ENCODE measurements around the gene CD44.

The CD44 gene

GRCh38 chr11:35241083-35241482 is 102.1 kb downstream of the CD44 start:
- DNase-seq, result no peak

DNA sequence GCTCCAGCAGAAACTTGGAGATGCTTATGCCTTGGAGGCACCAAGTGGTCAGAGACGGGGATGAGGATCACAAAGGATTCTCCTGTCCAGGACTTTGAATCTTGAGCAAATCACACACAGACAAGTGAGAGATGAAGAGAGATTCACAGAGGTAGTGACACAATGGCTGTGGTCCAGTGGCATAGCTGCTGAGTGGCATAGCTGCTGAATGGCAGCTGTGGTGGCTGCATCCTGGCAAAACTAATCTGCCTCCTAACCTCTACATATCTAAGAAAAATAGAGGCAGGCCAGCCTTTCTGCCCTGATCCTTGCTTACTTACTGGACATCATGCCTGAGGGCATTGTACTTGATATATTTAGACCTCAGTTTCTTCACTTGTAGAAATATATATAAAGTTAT is 102.6 kb downstream of the CD44 start:
- no peak for DNase-seq

GRCh38 chr11:35242412-35243242 is 103.7 kb downstream of the CD44 start:
- no peak for DNase-seq

GRCh38 chr11:35243774-35244173 is 104.8 kb downstream of the CD44 start:
- DNase-seq, result no peak

DNA sequence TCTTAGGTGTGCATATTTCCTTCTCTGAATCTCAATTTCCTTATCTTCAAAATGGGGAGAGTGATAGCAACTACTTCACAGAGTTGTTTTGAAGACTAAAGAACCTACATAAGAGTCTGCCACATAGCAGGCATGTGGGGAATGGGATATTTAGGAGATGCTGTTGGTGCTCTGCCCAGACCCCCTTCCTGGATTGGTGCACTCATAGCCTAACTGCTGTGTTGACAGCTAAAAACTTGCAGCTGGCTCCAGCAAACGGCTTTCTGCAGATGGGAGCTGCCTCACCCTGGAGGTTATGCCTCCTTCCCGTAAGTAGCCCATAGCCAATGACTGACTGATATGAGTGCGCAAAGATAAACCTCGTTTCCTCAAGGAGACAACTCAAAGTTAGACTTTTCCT is 106.1 kb downstream of the CD44 start:
- DNase-seq, result no peak

GRCh38 chr11:35245786-35246185 is 106.8 kb downstream of the CD44 start:
- DNase-seq, result no peak

DNA sequence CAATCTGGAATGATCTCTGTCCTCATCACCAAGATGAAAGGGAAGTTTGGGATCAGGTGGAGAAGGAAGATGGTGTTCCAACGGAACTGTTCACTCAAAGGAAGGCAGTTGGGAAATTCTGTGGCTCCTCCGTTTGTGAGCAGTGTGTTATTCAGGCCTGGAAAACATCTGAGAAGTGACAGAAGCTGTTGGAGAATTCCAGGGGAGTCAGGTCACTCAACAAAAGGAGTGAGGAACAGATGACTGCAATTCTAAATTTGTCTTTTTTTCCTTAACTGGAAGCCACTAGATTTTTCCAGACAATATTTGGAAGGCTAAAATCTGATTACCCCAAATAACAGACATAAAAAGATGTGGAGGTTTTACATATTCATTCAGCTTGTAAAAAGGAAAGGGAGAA is 107.8 kb downstream of the CD44 start:
- no peak for DNase-seq

DNA sequence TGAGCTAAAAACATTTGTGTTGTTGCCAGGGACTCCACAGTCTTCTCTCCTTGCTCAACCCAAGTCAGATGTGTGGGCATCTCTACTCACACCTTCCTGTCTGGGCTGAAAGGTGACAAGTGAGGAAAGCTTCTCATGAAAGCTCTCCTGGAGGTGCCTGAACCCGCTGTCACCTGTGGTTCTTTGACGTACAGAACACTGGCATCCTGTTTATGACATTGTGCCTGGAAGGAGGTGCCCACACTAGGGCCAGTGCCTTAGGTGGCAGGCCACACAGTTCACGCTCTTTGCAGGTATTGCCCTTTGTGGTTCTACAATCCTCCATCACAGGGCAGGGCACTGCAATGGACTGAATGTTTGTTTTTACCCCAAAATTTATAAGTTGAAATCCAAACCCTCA is 108.5 kb downstream of the CD44 start:
- DNase-seq, result no peak

DNA sequence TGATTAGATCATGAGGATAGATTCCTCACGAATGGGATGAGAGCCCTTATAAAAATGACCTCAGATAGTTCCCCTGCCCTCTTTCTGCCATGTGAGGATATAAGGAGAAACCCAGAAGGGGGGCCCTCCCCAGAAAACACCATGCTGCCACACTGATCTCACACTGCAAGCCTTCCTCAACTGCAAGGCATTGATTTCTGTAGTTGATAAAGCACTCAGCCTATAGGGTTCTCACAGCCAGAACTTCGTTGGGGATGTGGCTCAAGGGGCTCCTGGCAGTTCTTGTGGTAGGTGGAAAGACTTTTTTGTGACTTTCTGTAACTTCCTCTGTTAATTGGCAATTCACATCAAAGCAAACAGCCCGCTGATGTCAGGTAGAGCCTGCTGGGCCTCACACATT is 108.9 kb downstream of the CD44 start:
- no peak for DNase-seq

GRCh38 chr11:35248558-35249323 is 109.8 kb downstream of the CD44 start:
- no peak for DNase-seq

DNA sequence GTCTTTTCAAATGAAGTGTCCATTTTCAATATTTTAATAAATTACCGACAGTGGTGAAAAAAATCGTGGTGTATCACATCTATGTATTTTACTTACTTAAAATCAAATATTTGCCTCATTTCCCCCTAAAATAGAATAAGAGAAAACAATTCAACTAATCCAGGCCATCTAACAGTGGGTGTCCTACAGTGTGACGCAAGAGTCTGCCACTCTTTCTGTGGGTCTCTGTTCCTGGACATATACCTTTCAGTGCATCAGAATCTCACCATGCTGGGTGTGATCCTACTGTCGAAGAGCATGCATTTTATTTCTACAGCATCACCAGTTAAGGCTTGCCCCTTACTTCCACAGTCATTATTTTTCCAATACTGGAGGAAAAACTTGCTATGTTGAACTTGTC is 111.2 kb downstream of the CD44 start:
- DNase-seq, result no peak

DNA sequence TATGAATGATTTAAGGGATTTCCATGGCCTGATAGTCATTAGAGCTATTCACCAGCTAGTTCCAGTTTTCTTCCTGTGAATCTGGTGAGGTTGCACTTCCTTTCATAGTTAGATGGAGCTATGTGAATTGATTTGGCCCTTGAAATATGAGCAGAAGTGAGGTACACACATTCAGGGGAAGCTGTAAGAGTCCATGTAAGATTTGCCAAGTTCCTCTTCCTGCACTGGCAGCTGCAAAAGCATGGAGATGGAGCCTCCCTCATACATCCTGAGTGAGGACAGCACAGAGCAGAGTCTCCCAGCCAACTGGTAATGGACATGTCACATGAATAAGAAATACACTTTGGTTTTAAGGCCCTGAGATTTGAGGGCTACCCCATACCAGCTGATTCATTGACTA is 111.7 kb downstream of the CD44 start:
- DNase-seq, result no peak

DNA sequence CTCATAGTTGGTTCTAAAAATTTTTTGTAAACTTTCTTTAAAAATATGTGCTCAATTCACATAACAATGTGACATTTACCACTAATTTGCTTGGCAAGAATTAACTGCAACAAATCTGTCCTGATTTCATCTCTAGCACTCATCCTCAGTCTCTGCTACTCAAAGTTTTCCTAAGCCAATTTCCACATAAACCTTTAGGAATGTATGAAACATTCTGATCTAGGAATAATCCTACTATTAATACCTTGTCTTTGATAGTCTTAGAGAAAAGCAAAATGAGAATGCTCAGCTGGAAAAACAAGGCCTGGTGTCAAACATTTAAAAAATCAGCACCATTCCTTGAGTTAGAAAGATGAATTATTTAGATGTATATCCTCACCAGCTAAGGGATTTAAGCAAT is 114.3 kb downstream of the CD44 start:
- DNase-seq, result no peak

- DNase-seq, result no peak
These were observed 116.5 kb downstream of the CD44 start for GRCh38 chr11:35255514-35255913.

DNA sequence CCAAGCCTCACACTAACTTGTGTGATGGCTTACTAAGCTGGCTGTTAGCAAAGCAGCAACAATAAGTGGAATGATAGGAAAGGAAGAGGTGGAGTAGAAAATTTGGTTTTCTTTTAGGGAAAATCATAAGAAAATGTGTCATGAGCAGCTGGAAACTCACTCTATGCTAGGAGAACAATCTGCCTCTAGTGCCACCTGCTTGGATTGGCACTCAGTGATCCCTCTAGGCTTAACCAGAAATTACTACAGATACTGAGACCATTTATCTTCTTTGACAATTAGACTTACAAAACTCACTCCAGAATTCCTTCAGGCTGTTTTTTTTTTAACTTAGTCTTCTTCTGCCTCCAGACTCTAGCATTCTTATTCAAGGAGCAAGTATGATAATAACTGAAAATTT is 117.3 kb downstream of the CD44 start:
- no peak for DNase-seq

DNA sequence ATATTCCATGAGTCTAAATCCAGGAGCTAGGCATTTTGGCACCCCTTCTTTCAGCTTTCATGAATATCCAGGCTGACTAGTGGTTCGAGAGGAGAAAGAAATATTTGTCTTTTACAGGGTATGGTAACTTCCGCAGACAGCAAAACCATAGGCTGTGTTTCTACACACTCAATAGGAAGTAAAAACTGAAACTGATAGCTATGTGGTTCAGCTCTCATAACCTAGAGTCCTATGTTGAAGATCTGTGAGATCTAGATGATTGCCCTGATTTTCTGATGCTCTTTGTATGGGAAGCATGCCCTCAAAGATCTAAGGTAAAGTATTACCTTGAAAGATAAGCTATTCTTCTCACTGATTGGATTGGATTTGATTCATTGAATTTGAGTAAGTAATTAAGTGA is 118.3 kb downstream of the CD44 start:
- DNase-seq, result no peak

- no peak for DNase-seq
These were observed 120.6 kb downstream of the CD44 start for GRCh38 chr11:35259529-35259928.

DNA sequence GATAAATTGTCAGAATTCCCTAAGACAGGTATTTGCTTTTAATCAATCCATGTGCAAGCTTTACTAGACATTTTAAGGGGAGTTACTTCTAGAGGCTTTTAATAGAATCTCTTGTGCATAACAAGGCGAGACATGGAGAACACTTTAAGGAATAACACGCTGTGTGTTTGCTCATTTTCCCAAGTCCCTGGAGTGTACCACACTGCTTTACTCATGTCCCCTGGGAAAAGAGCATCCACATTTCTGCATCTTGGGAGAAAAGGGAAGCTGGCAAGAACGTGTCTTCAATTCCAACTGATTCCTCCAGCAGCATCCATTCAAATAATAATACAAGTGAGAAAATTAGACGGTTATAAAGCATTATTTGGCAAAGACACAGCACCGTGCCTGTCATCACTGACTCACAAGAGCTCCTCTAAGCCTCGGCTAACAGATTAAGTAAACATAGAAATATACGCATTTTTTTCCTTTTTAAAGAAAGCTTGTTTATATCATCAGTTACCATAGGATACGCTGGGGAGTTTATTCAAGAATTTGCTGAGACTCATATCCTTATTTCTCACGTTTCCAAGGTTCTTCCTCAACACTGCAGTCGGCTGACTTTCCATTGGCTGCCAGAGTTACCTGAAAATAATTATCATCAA is 121.5 kb downstream of the CD44 start:
- DNase-seq, result no peak

DNA sequence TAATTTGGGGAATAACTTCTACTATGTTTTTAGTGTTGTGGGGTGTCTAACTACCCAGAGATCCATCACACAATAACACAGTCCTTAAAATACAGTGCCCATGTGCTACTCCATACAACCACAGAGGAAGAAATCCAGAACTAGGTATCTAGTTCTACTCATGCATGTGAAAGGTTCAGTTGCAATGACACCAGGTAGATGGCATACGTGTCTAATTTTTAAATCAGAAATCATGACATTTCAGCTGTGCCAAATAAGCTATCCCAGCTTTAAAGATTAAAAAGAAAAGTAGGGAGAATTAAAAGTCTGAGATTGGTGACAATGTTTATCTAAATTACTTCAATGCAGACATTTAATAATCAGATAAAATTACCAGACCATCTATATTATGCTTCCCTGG is 122.2 kb downstream of the CD44 start:
- DNase-seq, result no peak

DNA sequence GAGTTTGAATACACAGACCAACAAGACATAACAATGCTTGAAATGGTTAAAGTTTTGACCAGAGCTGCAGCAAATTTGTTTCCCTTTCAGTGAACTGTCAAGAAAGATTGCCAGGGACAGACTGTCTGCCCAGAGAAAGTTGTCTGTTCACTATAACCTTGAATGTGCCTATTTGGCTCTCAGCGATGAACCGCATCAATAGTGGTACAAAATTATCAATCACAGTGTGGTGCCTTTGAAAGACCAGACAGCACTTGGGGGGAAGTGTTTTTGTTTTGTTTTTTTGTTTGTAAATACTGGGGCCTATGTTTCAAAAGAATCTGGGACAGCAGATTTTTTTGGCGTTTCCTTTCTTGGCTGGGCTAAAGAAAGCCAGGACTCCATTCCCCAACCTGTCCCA is 123.1 kb downstream of the CD44 start:
- DNase-seq, result no peak

GRCh38 chr11:35262735-35263134 is 123.8 kb downstream of the CD44 start:
- DNase-seq, result no peak

- DNase-seq, result no peak
These were observed 126.9 kb downstream of the CD44 start for GRCh38 chr11:35265755-35266454.

DNA sequence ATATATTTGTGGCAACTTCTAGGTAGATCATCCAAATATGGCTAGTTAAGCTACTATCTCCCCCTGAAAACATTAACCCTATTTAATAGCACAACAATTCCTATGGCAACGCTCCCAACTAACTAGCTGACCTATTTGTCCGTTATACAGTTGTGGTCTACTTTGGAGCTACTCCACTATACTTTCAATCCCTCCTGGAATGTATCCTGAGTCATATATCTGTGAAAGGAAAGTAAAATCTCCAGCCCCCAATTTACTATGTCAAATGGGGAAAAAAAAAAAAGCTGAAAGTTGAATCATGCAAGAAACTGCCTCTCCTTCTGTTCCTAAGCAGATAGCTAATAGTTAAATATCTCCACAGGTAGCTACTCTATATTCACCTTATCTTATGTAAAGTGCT is 128.5 kb downstream of the CD44 start:
- DNase-seq, result no peak

Data from GOT3 (cell line).